H1 (cell line): ENCODE measurements around the gene RANBP9. TPM values are rescaled to one million over a fixed set of nuclear protein-coding genes. Genes with fewer than 3 reads are reported as not detected.

Source experiments
- CTCF ChIA-PET: fragments of 300-600 bp; sonication (Branson Sonifier 250); formaldehyde crosslinking; loops from one replicate; lab custom pipeline; 2021; ENCODE audit not compliant: partially characterized antibody; lab: Charles Lee
- POLR2A ChIA-PET: fragments of 300-600 bp; sonication (Branson Sonifier 250); formaldehyde crosslinking; loops from one replicate; lab custom pipeline; 2021; ENCODE audit warnings: inconsistent platforms; ENCODE audit not compliant: partially characterized antibody; lab: Charles Lee
- DNase-seq, 2 experiments: peaks; one replicate each; pipeline versions ENCODE4 v3.0.0 to v3.0.0-alpha.2; 2010 to 2022; ENCODE audit warnings: low spot score in 2 of 2, low read depth in 1 of 2, mixed read lengths in 1 of 2
- FAIRE-seq: peaks from 2 replicates; lab custom pipeline; 2011; peaks lifted over from hg19 to GRCh38; lab: Jason Lieb, UNC
- H2AFZ ChIP-seq: 2 replicates; pipeline ENCODE4 v1.8.1; 2012; ENCODE audit warnings: low read length, inconsistent platforms
- H2AK5ac ChIP-seq: 2 replicates; pipeline ENCODE4 v1.6.1; 2013; ENCODE audit warnings: low read depth, low read length
- H2BK120ac ChIP-seq: replicated peaks from 2 replicates; pipeline ENCODE3; 2013; ENCODE audit warnings: low read depth, low read length, inconsistent platforms
- H2BK12ac ChIP-seq: 2 replicates; pipeline ENCODE4 v1.6.1; 2013; ENCODE audit warnings: low read depth, low read length
- H2BK15ac ChIP-seq: 2 replicates; pipeline ENCODE4 v1.6.1; 2013; ENCODE audit warnings: low read length
- H2BK20ac ChIP-seq: 2 replicates; pipeline ENCODE4 v1.6.1; 2013; ENCODE audit warnings: low read length
- H2BK5ac ChIP-seq: 2 replicates; pipeline ENCODE4 v1.6.1; 2013; ENCODE audit warnings: low read depth, low read length
- H3K14ac ChIP-seq: 2 replicates; pipeline ENCODE4 v1.6.1; 2013; ENCODE audit warnings: inconsistent platforms; ENCODE audit not compliant: insufficient read length
- H3K18ac ChIP-seq: 2 replicates; pipeline ENCODE4 v1.6.1; 2013; ENCODE audit warnings: low read length; ENCODE audit errors: extremely low read depth
- H3K23ac ChIP-seq: 2 replicates; pipeline ENCODE4 v1.6.1; 2013; ENCODE audit warnings: inconsistent platforms; ENCODE audit not compliant: insufficient read length
- H3K23me2 ChIP-seq: 2 replicates; pipeline ENCODE4 v1.6.1; 2013; ENCODE audit warnings: low read depth, low read length
- H3K27ac ChIP-seq: 2 replicates; pipeline ENCODE4 v1.6.1; 2011; ENCODE audit warnings: low read depth, low read length, inconsistent platforms
- H3K27me3 ChIP-seq, 4 experiments: replicated peaks in 1 of 4; 1 replicate in 1 of 4; 2 replicates in 3 of 4; pipeline versions ENCODE4 v1.6.1 to v1.8.1; 2011 to 2013; ENCODE audit warnings: low read length in 3 of 4, mild to moderate bottlenecking in 3 of 4, inconsistent platforms in 2 of 4, mixed read lengths in 2 of 4, moderate library complexity in 1 of 4; ENCODE audit not compliant: control insufficient read depth in 3 of 4, insufficient read depth in 3 of 4; ENCODE audit errors: extremely low read depth in 1 of 4
- H3K36me3 ChIP-seq, 4 experiments: 2 replicates each; pipeline versions ENCODE4 v1.6.1 to v1.8.1; 2011 to 2013; ENCODE audit warnings: mild to moderate bottlenecking in 4 of 4, low read length in 3 of 4, moderate library complexity in 2 of 4, control low read depth in 1 of 4, inconsistent platforms in 1 of 4; ENCODE audit not compliant: insufficient read depth in 4 of 4, control insufficient read depth in 2 of 4
- H3K4ac ChIP-seq: replicated peaks from 2 replicates; pipeline ENCODE3; 2013; ENCODE audit warnings: low read length, low read depth, mixed read lengths, inconsistent platforms; ENCODE audit not compliant: insufficient read length
- H3K4me1 ChIP-seq, 4 experiments: replicated peaks in 1 of 4; 1 replicate in 1 of 4; 2 replicates in 3 of 4; pipeline versions ENCODE4 v1.6.1 to v1.8.1; 2011 to 2013; ENCODE audit warnings: low read length in 3 of 4, inconsistent platforms in 2 of 4, mixed read lengths in 1 of 4; ENCODE audit not compliant: insufficient read depth in 4 of 4, control insufficient read depth in 3 of 4
- H3K4me2 ChIP-seq, 2 experiments: 2 replicates each; pipeline versions ENCODE4 v1.6.1 to v1.8.1; 2011 to 2013; ENCODE audit warnings: low read depth in 2 of 2, low read length in 2 of 2, control low read depth in 1 of 2, inconsistent platforms in 1 of 2, mild to moderate bottlenecking in 1 of 2; ENCODE audit not compliant: insufficient read depth in 1 of 2
- H3K4me3 ChIP-seq, 4 experiments: fragments of 200-600, 300-600 bp in 1 of 4; sonication (generic), shearing (Covaris generic), sonication (Bioruptor Twin) in 1 of 4; 2 replicates each; pipeline versions ENCODE4 v1.5.1 to v1.8.1; 2011 to 2016; ENCODE audit warnings: low read length in 4 of 4, low read depth in 3 of 4, control low read depth in 2 of 4, inconsistent platforms in 2 of 4, mild to moderate bottlenecking in 2 of 4, mixed read lengths in 1 of 4, moderate library complexity in 1 of 4; ENCODE audit not compliant: insufficient read depth in 2 of 4; ENCODE audit errors: extremely low read depth in 1 of 4
- H3K56ac ChIP-seq: replicated peaks from 2 replicates; pipeline ENCODE3; 2013; ENCODE audit warnings: low read depth, mild to moderate bottlenecking, mixed read lengths, low read length, inconsistent platforms; ENCODE audit not compliant: insufficient read length
- H3K79me1 ChIP-seq: 2 replicates; pipeline ENCODE4 v1.6.1; 2013; ENCODE audit warnings: low read depth, low read length, control low read depth
- H3K79me2 ChIP-seq, 2 experiments: 2 replicates each; pipeline versions ENCODE4 v1.6.1 to v1.8.1; 2012 to 2013; ENCODE audit warnings: low read length in 2 of 2, mild to moderate bottlenecking in 2 of 2, inconsistent platforms in 1 of 2; ENCODE audit not compliant: insufficient read depth in 2 of 2, control insufficient read depth in 1 of 2
- H3K9ac ChIP-seq, 4 experiments: replicated peaks in 1 of 4; 1 replicate in 1 of 4; 2 replicates in 3 of 4; pipeline versions ENCODE4 v1.6.1 to v1.8.1; 2011 to 2013; ENCODE audit warnings: low read depth in 3 of 4, low read length in 3 of 4, control low read depth in 2 of 4, mild to moderate bottlenecking in 2 of 4, moderate library complexity in 2 of 4, inconsistent platforms in 1 of 4; ENCODE audit errors: extremely low read depth in 1 of 4
- H3K9me3 ChIP-seq, 2 experiments: 2 replicates each; pipeline versions ENCODE4 v1.6.1 to v1.8.1; 2012 to 2013; ENCODE audit warnings: mild to moderate bottlenecking in 2 of 2, moderate library complexity in 2 of 2, control low read depth in 1 of 2, inconsistent platforms in 1 of 2, low read depth in 1 of 2, low read length in 1 of 2, mixed read lengths in 1 of 2; ENCODE audit not compliant: insufficient read depth in 2 of 2
- H4K20me1 ChIP-seq, 2 experiments: replicated peaks in 1 of 2; 2 replicates each; pipeline versions ENCODE3 to v1.8.1; 2011 to 2013; ENCODE audit warnings: inconsistent platforms in 2 of 2, low read length in 2 of 2, mild to moderate bottlenecking in 1 of 2; ENCODE audit not compliant: insufficient read depth in 2 of 2, control insufficient read depth in 1 of 2
- H4K5ac ChIP-seq: 2 replicates; pipeline ENCODE4 v1.6.1; 2013; ENCODE audit warnings: low read length, low read depth, mixed read lengths, inconsistent platforms; ENCODE audit not compliant: insufficient read length
- H4K8ac ChIP-seq: 2 replicates; pipeline ENCODE4 v1.8.0; 2013; ENCODE audit warnings: mild to moderate bottlenecking, moderate library complexity, low read length, inconsistent platforms; ENCODE audit not compliant: insufficient read depth; ENCODE audit errors: extremely low read depth
- H4K91ac ChIP-seq: replicated peaks from 2 replicates; pipeline ENCODE3; 2013; ENCODE audit warnings: low read length, mixed read lengths, inconsistent platforms; ENCODE audit not compliant: insufficient read length
- BACH1 ChIP-seq: IDR thresholded peaks from 2 replicates; pipeline ENCODE4 v1.6.1; 2012; ENCODE audit warnings: low read length, improper control_type of control experiment
- GTF2F1 ChIP-seq: IDR thresholded peaks from 2 replicates; pipeline ENCODE4 v1.6.1; 2012; ENCODE audit warnings: low read depth, low read length, improper control_type of control experiment, borderline replicate concordance
- KDM5A ChIP-seq: fragments of 200-600 bp; IDR thresholded peaks from 2 replicates; pipeline ENCODE4 v1.7.1; 2012; ENCODE audit warnings: mild to moderate bottlenecking, low read length, inconsistent platforms, mixed read lengths
- PHF8 ChIP-seq: fragments of 200-600 bp; sonication (generic); conservative IDR thresholded peaks from 2 replicates; pipeline ENCODE4 v1.7.1; 2012; ENCODE audit warnings: low read depth, mild to moderate bottlenecking, inconsistent platforms, low read length, moderate library complexity
- POLR2A ChIP-seq, 2 experiments: IDR thresholded peaks; 1 replicate in 1 of 2; 2 replicates in 1 of 2; pipeline ENCODE4 v1.6.1; 2011; ENCODE audit warnings: low read depth in 2 of 2, low read length in 2 of 2, mild to moderate bottlenecking in 2 of 2; ENCODE audit errors: control extremely low read depth in 1 of 2
- RAD21 ChIP-seq, 2 experiments: IDR thresholded peaks in 1 of 2; conservative IDR thresholded peaks in 1 of 2; 2 replicates each; pipeline ENCODE4 v1.6.1; 2011; ENCODE audit warnings: low read depth in 2 of 2, low read length in 2 of 2, improper control_type of control experiment in 1 of 2, inconsistent platforms in 1 of 2, mild to moderate bottlenecking in 1 of 2, moderate library complexity in 1 of 2
- SIRT6 ChIP-seq: IDR thresholded peaks from one replicate; pipeline ENCODE4 v1.7.1; 2012; ENCODE audit warnings: low read length, inconsistent platforms
- SP2 ChIP-seq: IDR thresholded peaks from 2 replicates; pipeline ENCODE4 v1.6.1; 2012; ENCODE audit warnings: mild to moderate bottlenecking, low read length, inconsistent platforms
- SP4 ChIP-seq: IDR thresholded peaks from 2 replicates; pipeline ENCODE4 v1.6.1; 2012; ENCODE audit warnings: low read length, inconsistent platforms
- TBP ChIP-seq: IDR thresholded peaks from 2 replicates; pipeline ENCODE4 v1.6.1; 2011; ENCODE audit warnings: low read depth, low read length, improper control_type of control experiment
- TEAD4 ChIP-seq: IDR thresholded peaks from 2 replicates; pipeline ENCODE4 v1.6.1; 2012; ENCODE audit warnings: low read depth, low read length, inconsistent platforms, mixed read lengths
- whole genome bisulfite sequencing, 2 experiments: shearing (Covaris generic) in 1 of 2; methylation state at CpG; one replicate each; pipeline versions ENCODE4 v1.1.6 to v1.1.7; 2013 to 2015; ENCODE audit warnings: low lambda C conversion rate in 2 of 2, mixed read lengths in 2 of 2, inconsistent platforms in 1 of 2, low coverage in 1 of 2, missing lambda C conversion rate in 1 of 2; ENCODE audit not compliant: insufficient replicate concordance in 2 of 2, insufficient coverage in 1 of 2, insufficient read length in 1 of 2; ENCODE audit errors: extremely low coverage in 1 of 2, missing lambda C conversion rate in 1 of 2; 5-methylcytosine and 5-hydroxymethylcytosine counted together
- polyA plus RNA-seq, 7 experiments: library from polyadenylated mRNA; depleted of rRNA in 3 of 7; stranded (reverse) in 5 of 7; unstranded in 2 of 7; fragments of >200 nt in 5 of 7; fragments of 200-250 nt in 2 of 7; gene quantifications; 1 replicate in 5 of 7; 2 replicates in 1 of 7; 4 replicates in 1 of 7; pipeline versions ENCODE4 v1.2.1 to v1.2.3, GENCODE V29; 2011 to 2013; ENCODE audit warnings: missing spikeins in 2 of 7, mixed read lengths in 2 of 7
- total RNA-seq: library from RNA; stranded (reverse); fragmentation: NEBNext Ultra II Directional; extraction: Animal tissue kit (Norgen Biotek cat#: 25700); gene quantifications from 2 replicates; pipeline ENCODE4 v1.2.1, GENCODE V29; 2021
- TF ChIP-seq, protein P1 (sequence below), 3 experiments: IDR thresholded peaks; 1 replicate in 2 of 3; 2 replicates in 1 of 3; pipeline versions ENCODE4 v1.5.1 to v1.6.1; 2011; ENCODE audit warnings: low read length in 3 of 3, mild to moderate bottlenecking in 3 of 3, inconsistent platforms in 2 of 3, low read depth in 1 of 3, moderate library complexity in 1 of 3; ENCODE audit not compliant: insufficient read depth in 1 of 3; ENCODE audit errors: control extremely low read depth in 1 of 3

RANBP9 gene
- total and polyA plus RNA-seq, 2 of the 8 experiments (the other 6 are each of a cell fraction or from before 2014, with no cell fraction given): 13.0 to 36.7 TPM

DNA sequence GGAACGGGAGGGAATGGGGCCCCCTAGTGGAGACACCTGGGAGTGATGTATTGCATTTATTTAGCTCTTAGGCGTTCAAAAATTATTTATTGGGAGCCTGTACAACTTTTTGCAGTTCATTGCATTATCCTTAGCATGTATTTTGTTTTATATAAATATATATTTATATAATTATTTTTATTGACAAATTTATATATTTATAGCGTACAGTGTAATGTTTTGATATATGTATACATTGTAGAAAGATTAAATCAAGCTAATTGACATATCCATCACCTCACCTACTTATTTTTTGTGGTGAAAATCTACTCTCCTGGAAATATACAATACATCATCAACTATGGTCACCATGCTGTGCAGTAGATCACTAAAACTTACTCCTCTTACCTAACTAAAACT is 136.3 kb downstream of the RANBP9 start:
- peaks cover 0 to 6% (median 5%) of the 10 kb centered on the region in 4 experiments; a peak in 6 of 7 replicates for H3K4me1 ChIP-seq
- peaks cover 5% of the 10 kb centered on the region for H3K23me2 ChIP-seq
- H2BK12ac ChIP-seq: no peak overlapping the region
- CTCF ChIA-PET: interaction anchor here (0.7 to 3.4 kb wide), 39 partner anchors 9 to 297 kb away, joined by 3 to 20 read pairs (median 6); partner anchors contain the start of genes NOL7 and TBC1D7
- no peak for DNase-seq
- 39% methylated on average over 3 of the region's 3 CpGs; no CpG with 5 or more reads in 1 of the 2 experiments for WGBS, 2 experiments
- H2AK5ac ChIP-seq: no peak overlapping the region
- H3K27ac ChIP-seq: no peak overlapping the region
- H2BK15ac ChIP-seq: no peak overlapping the region
- H2BK120ac ChIP-seq: no peak overlapping the region
- no peak overlapping the region for H4K5ac ChIP-seq
- no peaks in the 10 kb centered on the region for H3K79me1 ChIP-seq
- H3K36me3 ChIP-seq: peaks cover 0 to 6% (median 0%) of the 10 kb centered on the region in 4 experiments; a peak in 1 of 8 replicates
- no peak overlapping the region for H3K14ac ChIP-seq
- no peaks in the 10 kb centered on the region for H3K9me3 ChIP-seq
- H4K20me1 ChIP-seq: no peaks in the 10 kb centered on the region
- peak overlapping the region; percentile 71 to 77; a peak in 3 of 4 replicates for H3K4me2 ChIP-seq
- H4K91ac ChIP-seq: no peak overlapping the region
- no peak overlapping the region for H3K23ac ChIP-seq
- H3K79me2 ChIP-seq: peaks cover 0 to 23% of the 10 kb centered on the region in 2 experiments; a peak in 2 of 4 replicates
- no peak overlapping the region for H3K18ac ChIP-seq
- no peak overlapping the region; the same call in 1 of the 2 replicates for H2BK5ac ChIP-seq
- H3K56ac ChIP-seq: no peak overlapping the region
- no peak overlapping the region for H2AFZ ChIP-seq
- no peak overlapping the region for H4K8ac ChIP-seq
- FAIRE-seq: no peak
- no peak overlapping the region for H2BK20ac ChIP-seq
- no peaks in the 10 kb centered on the region for H3K27me3 ChIP-seq
- H3K9ac ChIP-seq: no peak overlapping the region; a peak in 2 of 7 replicates
- peak overlapping the region in 3 of 4 experiments; percentile 72 to 80 (median 78); a peak in 5 of 8 replicates for H3K4me3 ChIP-seq
- no peak overlapping the region for H3K4ac ChIP-seq
- POLR2A ChIA-PET: interaction anchor here (0.8 to 5.1 kb wide), 21 partner anchors 9 to 247 kb away, joined by 3 to 32 read pairs (median 5); partner anchors contain the start of genes GFOD1, NOL7 and TBC1D7
- TF ChIP-seq SP2: no peak
- no peak for TF ChIP-seq GTF2F1
- TF ChIP-seq, protein P1, sequence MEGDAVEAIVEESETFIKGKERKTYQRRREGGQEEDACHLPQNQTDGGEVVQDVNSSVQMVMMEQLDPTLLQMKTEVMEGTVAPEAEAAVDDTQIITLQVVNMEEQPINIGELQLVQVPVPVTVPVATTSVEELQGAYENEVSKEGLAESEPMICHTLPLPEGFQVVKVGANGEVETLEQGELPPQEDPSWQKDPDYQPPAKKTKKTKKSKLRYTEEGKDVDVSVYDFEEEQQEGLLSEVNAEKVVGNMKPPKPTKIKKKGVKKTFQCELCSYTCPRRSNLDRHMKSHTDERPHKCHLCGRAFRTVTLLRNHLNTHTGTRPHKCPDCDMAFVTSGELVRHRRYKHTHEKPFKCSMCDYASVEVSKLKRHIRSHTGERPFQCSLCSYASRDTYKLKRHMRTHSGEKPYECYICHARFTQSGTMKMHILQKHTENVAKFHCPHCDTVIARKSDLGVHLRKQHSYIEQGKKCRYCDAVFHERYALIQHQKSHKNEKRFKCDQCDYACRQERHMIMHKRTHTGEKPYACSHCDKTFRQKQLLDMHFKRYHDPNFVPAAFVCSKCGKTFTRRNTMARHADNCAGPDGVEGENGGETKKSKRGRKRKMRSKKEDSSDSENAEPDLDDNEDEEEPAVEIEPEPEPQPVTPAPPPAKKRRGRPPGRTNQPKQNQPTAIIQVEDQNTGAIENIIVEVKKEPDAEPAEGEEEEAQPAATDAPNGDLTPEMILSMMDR (IDR thresholded peaks at IDR 0.05; ENCODE audit: control extremely low read depth in 1 of 3, insufficient read depth in 1 of 3, low read depth in 1 of 3, low read length in 3 of 3): peak; percentile 69 to 79 (median 69)
- TF ChIP-seq SIRT6: no peak
- TF ChIP-seq KDM5A: no peak
- TF ChIP-seq TBP: no peak
- TF ChIP-seq TEAD4: no peak
- no peak for TF ChIP-seq SP4
- TF ChIP-seq BACH1: no peak
- TF ChIP-seq RAD21 (IDR thresholded peaks at IDR 0.05 in 1 of 2, conservative IDR thresholded peaks at IDR 0.05 in 1 of 2; ENCODE audit: low read depth in 2 of 2, low read length in 2 of 2): peak in 1 of 2 experiments; percentile 72; a peak in 2 of 4 replicates
- no peak for TF ChIP-seq PHF8
- no peak for TF ChIP-seq POLR2A (IDR thresholded peaks at IDR 0.05; ENCODE audit: control extremely low read depth in 1 of 2, low read depth in 2 of 2, low read length in 2 of 2)
